ENCODE data around the gene JMJD6. TPM values are rescaled to one million over a fixed set of nuclear protein-coding genes. Genes with fewer than 3 reads are reported as not detected.
A peak's percentile ranks its signal among the peaks of the same experiment; 100 is the strongest.

The JMJD6 gene
- total and polyA plus RNA-seq, 9 of the 15 experiments (the other 6 are each of a cell fraction or from before 2014, with no cell fraction given), result 2.5 to 52.3 (median 36.3) TPM

- TF ChIP-seq SAP30 (IDR thresholded peaks at IDR 0.05; ENCODE audit: borderline replicate concordance, insufficient read depth, low read depth, low read length, poor library complexity, severe bottlenecking) (peak; percentile 52), PHF21A (IDR thresholded peaks at IDR 0.05; ENCODE audit: borderline replicate concordance, low read depth) (no peak), RFX1 (IDR thresholded peaks at IDR 0.05) (no peak), RAD21 (CRISPR knock-in tag; conservative IDR thresholded peaks at IDR 0.05 in 1 of 2, IDR thresholded peaks at IDR 0.05 in 1 of 2) (peak; percentile 58 to 67), SMAD1 (IDR thresholded peaks at IDR 0.05; ENCODE audit: low read depth, low read length, partially characterized antibody) (no peak), NFE2 (IDR thresholded peaks at IDR 0.05; ENCODE audit: low read depth) (no peak), RBM34 (IDR thresholded peaks at IDR 0.05; ENCODE audit: borderline replicate concordance, insufficient read depth, low read length) (no peak), ZNF140 (CRISPR knock-in tag; IDR thresholded peaks at IDR 0.05) (no peak), ADNP (tag; IDR thresholded peaks at IDR 0.05) (no peak), ZNF146 (CRISPR knock-in tag; IDR thresholded peaks at IDR 0.05; ENCODE audit: unreplicated experiment) (no peak), ZNF431 (CRISPR knock-in tag; IDR thresholded peaks at IDR 0.05) (no peak), FIP1L1 (IDR thresholded peaks at IDR 0.05; ENCODE audit: low read depth, low read length, poor library complexity, severe bottlenecking) (peak; percentile 81), U2AF1 (optimal IDR thresholded peaks at IDR 0.05; ENCODE audit: low read depth, low read length) (peak; percentile 95), LEF1 (IDR thresholded peaks at IDR 0.05) (peak; percentile 56; the same call in 1 of the 2 replicates), MEF2A (IDR thresholded peaks at IDR 0.05; ENCODE audit: control insufficient read depth, low read depth, low read length) (no peak)
Measured at GRCh38 chr17:76726776-76727718, 641 bp upstream of the JMJD6 start, which contains the start of gene METTL23 (continued).
